NCI-H345 treated with DMSO at 0.1 percent for 48 hours (cell line): Measurements from ENCODE around the gene SOX5.

Source experiments
- DNase-seq: peaks from one replicate; lab custom pipeline; 2025; ENCODE audit not compliant: unreplicated experiment; lab: John Stamatoyannopoulos, UW

SOX5 gene

DNA sequence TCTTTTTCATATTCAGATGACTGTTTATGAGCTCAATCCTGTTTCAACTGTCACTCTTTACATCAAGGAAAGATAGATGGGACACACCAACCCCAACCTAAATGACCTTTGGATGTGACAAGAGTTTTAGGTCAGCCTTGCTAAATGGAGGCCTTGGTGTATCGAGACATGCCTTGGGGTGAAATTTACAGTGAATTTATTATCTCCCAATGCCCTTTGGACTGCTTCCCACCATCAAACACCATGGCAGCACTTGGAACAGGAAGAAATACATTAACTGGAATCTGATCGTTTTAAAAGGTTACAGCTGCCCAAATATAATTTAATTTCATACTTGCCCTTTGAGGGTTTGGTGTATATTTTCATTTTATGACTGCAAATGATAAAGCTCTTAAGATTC is 327.6 kb downstream of the SOX5 start:
- no peak for DNase-seq

GRCh38 chr12:23618718-23619117 is 330.8 kb downstream of the SOX5 start:
- no peak for DNase-seq

GRCh38 chr12:23617749-23618148 is 331.7 kb downstream of the SOX5 start:
- DNase-seq = no peak

DNA sequence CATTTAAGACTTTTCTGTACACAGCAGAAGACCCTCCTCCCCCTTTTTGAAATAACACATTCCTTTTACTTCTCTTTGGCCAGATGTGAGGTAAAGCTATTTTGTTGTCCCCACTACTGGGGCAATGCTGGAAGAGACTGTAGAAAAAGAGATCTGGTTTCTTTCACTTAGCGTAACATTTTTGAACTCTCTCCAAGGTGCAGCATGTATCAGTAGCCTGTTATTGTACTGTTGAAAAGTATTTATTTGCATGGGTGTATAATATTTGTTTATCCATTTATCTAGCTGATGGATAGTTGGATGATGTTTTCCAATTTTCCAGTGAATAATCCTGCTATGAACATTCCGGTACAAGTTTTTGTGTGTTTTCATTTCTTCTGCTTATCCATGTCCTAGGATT is 335.2 kb downstream of the SOX5 start:
- DNase-seq = no peak

DNA sequence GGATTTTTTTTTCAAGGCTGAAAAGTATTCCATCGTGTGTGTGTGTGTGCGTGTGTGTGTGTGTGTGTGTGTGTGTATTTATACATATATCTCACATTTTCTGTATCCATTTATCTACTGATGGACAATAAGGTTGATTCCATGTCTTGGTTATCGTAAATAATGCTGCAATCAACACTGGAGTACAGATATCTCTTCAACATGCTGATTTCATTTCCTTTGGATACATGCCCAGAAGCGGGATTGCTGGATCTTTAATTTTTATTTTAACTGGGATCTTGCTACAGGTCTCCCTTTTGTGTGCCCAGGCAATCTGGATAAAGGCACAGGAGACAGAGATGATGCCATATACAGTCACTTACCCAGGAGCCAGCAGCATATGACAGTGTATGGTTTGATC is 338.1 kb downstream of the SOX5 start:
- no peak for DNase-seq

DNA sequence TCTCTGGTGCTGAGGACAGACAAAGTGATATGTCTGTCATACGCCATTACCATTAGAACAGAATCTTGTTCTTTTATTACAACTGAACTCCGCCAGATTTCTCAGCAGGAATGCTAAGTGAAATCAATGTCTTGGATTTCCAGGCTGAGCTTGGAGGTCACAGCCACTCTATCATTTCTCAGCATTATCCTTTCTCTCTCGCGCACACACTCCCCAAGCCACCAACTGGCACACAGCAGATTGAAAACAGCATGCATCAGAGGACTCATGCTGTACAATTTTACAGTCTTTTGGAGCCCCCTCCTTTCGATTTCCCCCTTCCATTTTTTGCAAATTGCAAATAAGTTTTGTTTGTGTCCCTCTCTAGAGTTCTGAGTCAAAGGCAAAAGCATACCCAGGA is 348.6 kb downstream of the SOX5 start:
- no peak for DNase-seq

GRCh38 chr12:23596568-23596967 is 352.9 kb downstream of the SOX5 start:
- no peak for DNase-seq

- DNase-seq = no peak
Observed at GRCh38 chr12:23587833-23588559, 361.5 kb downstream of the SOX5 start.

DNA sequence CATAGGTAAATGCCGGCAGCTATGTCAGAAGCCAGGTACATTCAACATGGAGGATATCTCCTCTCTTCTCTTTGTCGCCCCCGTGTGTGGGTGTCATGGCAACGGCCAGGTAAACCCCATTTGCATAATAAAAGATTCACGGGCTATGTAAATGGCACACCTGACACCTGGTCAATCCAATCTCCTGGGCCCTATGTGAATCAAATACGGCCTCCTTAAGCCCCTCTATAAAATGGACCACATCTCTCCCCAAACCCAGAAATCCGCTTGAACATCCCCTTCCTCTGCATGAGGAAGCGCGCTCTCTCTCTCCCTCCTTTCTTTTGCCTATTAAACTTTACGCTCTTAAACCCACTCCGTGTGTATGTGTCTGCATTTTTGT is 363.7 kb downstream of the SOX5 start:
- DNase-seq = no peak

DNA sequence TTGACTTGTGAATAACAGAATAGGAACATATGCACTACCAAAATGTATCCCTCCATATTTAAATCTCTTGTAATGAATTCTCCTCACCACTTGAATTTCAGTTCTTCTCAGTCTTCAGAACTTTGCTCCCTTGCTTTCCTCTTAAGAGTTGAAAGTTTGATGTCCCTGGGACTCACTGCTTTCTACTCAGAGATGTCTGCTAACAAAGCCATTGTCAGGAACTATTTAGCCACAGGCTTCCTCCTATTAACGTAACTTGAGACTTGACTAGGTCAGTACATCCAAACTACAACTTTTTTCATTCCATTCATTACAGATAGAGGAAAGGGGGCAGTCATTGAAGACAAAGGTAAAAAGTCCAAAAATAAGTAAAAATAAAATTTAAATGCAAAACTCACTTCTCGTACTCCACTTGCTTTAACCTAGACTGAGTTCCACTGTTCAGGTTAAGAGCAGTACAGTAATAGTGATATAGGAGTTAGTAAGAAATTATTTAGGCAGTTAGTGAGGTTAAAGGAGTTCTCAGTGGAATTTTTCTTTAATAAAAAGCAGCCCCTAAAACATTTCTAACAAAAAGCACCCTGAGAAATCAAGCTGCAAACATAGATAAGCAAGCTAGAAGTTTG is 364.2 kb downstream of the SOX5 start:
- DNase-seq = no peak

DNA sequence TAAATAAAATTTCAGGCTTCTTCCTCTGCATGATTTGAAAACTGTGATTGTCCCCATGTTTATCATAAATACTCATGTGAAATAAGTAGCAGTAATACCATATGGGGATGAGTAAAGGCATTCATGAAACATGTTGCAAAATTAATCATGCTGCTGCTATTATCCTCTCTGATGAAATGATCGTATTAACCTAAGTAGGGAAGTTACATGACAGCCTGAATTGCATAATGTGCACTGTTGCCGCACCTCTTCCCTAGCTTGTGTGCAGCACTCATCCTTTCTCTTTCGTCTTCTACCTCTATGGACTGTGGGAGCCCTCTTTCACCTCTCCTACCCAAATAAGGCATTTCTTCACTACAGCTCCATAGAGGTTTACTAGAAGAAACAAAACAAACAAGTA is 367.6 kb downstream of the SOX5 start:
- no peak for DNase-seq

GRCh38 chr12:23579257-23579656 is 370.2 kb downstream of the SOX5 start:
- DNase-seq = no peak

DNA sequence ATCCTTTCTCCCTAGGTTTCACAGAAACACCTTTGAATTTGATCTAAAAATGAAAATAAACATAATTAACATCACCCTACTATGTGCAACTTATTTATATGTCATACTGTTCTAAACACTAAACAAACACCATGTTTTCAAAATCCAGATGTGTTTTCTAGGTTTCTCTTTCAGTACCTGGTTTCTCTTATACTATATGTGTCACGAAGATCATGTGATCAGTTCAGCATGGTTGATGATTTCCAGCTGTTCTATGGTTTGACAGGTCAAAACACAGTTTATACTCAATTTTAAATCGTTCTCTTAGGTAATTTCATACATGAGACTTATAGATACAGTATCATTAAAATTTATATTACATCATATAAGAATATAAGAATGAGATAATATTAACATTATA is 373.1 kb downstream of the SOX5 start:
- DNase-seq = no peak

DNA sequence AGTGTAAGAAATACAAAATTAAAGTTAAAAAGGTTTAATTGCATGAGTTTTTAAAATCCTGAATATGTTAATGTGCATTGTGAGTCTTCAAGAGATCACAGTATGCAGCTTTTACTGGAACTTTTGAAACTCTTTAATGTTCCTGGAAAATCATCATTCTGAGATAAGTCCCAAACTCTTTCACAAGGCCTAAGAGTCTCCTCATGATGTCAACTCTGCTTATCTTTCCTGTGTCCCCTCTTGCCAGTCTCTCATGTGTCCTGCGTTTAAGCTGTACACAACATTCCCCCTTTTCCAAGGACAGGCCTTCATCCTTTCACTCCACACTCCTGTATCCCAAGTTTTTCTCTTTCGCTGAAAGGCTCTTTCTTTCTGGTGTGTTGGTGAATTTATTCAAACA is 380.1 kb downstream of the SOX5 start:
- no peak for DNase-seq

DNA sequence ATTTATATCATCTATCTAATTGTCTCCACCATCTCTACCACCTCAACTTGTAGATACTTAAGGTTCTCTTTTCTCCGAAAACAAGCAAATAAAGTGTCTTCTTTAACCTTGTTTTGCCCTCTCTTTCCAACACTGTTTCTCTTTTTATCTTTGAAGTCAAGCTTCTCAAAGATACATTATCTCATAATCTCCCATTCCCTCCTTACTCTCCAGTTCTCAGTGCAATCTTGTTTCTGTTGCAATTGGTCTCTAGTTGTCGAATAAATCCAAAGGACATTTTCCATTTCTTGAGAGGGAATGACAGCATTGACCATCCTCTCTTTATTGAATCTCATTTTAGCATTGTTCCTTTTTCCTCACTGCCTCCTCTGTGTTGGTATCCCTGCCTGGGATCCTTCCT is 383.3 kb downstream of the SOX5 start:
- no peak for DNase-seq

GRCh38 chr12:23564451-23565152 is 384.9 kb downstream of the SOX5 start:
- DNase-seq = no peak

GRCh38 chr12:23561364-23562345 is 387.8 kb downstream of the SOX5 start:
- DNase-seq = no peak

GRCh38 chr12:23560611-23561010 is 388.9 kb downstream of the SOX5 start:
- no peak for DNase-seq

GRCh38 chr12:23559268-23559753 is 390.2 kb downstream of the SOX5 start:
- DNase-seq = no peak

- DNase-seq = no peak
Observed at GRCh38 chr12:23556661-23557060, 392.8 kb downstream of the SOX5 start.

- DNase-seq = peak; percentile 53
Observed at GRCh38 chr12:23555825-23556207, 393.7 kb downstream of the SOX5 start.
